H1 (cell line): ENCODE measurements around the gene NDUFB8. TPM values are rescaled to one million over a fixed set of nuclear protein-coding genes. Genes with fewer than 3 reads are reported as not detected.

Experiments
- CHD2 ChIP-seq: IDR thresholded peaks from 2 replicates; pipeline ENCODE4 v1.6.1; 2012; ENCODE audit warnings: low read length, improper control_type of control experiment
- EZH2 ChIP-seq: fragments of 200-600 bp; sonication (generic); IDR thresholded peaks from 2 replicates; pipeline ENCODE4 v1.7.1; 2012; ENCODE audit warnings: low read depth, mild to moderate bottlenecking, moderate library complexity, low read length, inconsistent platforms; ENCODE audit not compliant: severe bottlenecking
- FOSL1 ChIP-seq: IDR thresholded peaks from 2 replicates; pipeline ENCODE4 v1.6.1; 2011; ENCODE audit warnings: mild to moderate bottlenecking, low read depth, low read length, moderate library complexity; ENCODE audit not compliant: insufficient read depth
- GTF2F1 ChIP-seq: IDR thresholded peaks from 2 replicates; pipeline ENCODE4 v1.6.1; 2012; ENCODE audit warnings: low read depth, low read length, improper control_type of control experiment, borderline replicate concordance
- HDAC2 ChIP-seq, 2 experiments: fragments of 300-600 bp in 1 of 2; sonication (generic) in 1 of 2; IDR thresholded peaks; 2 replicates each; pipeline ENCODE4 v1.6.1; 2011 to 2012; ENCODE audit warnings: low read depth in 2 of 2, low read length in 2 of 2, mild to moderate bottlenecking in 2 of 2, moderate library complexity in 2 of 2, borderline replicate concordance in 1 of 2, inconsistent platforms in 1 of 2
- POU5F1 ChIP-seq: IDR thresholded peaks from 2 replicates; pipeline ENCODE4 v1.6.1; 2011; ENCODE audit warnings: low read depth, mild to moderate bottlenecking, low read length, moderate library complexity
- RBBP5 ChIP-seq: IDR thresholded peaks from 2 replicates; pipeline ENCODE4 v1.7.1; 2012; ENCODE audit warnings: low read depth, mild to moderate bottlenecking, inconsistent platforms, low read length, moderate library complexity, borderline replicate concordance
- SAP30 ChIP-seq: fragments of 300-600 bp; sonication (generic); IDR thresholded peaks from 2 replicates; pipeline ENCODE4 v1.7.1; 2012; ENCODE audit warnings: low read length, moderate library complexity, mild to moderate bottlenecking, inconsistent platforms; ENCODE audit not compliant: insufficient read depth, insufficient replicate concordance
- SIX5 ChIP-seq: IDR thresholded peaks from 2 replicates; pipeline ENCODE4 v1.6.1; 2011; ENCODE audit warnings: mild to moderate bottlenecking, low read depth, low read length
- SRF ChIP-seq: IDR thresholded peaks from 2 replicates; pipeline ENCODE4 v1.6.1; 2011; ENCODE audit warnings: mild to moderate bottlenecking, low read depth, low read length, moderate library complexity
- SUZ12 ChIP-seq: fragments of 200-600 bp; sonication (generic); IDR thresholded peaks from 2 replicates; pipeline ENCODE4 v1.6.1; 2012; ENCODE audit warnings: mild to moderate bottlenecking, inconsistent platforms, low read length, moderate library complexity, mixed read lengths
- polyA plus RNA-seq, 7 experiments: library from polyadenylated mRNA; depleted of rRNA in 3 of 7; stranded (reverse) in 5 of 7; unstranded in 2 of 7; fragments of >200 nt in 5 of 7; fragments of 200-250 nt in 2 of 7; gene quantifications; 1 replicate in 5 of 7; 2 replicates in 1 of 7; 4 replicates in 1 of 7; pipeline versions ENCODE4 v1.2.1 to v1.2.3, GENCODE V29; 2011 to 2013; ENCODE audit warnings: missing spikeins in 2 of 7, mixed read lengths in 2 of 7
- total RNA-seq: library from RNA; stranded (reverse); fragmentation: NEBNext Ultra II Directional; extraction: Animal tissue kit (Norgen Biotek cat#: 25700); gene quantifications from 2 replicates; pipeline ENCODE4 v1.2.1, GENCODE V29; 2021
- TF ChIP-seq, protein P1 (sequence below): IDR thresholded peaks from 2 replicates; pipeline ENCODE4 v1.6.1; 2011; ENCODE audit warnings: low read depth, mild to moderate bottlenecking, low read length; ENCODE audit not compliant: insufficient read depth

NDUFB8 gene
- total and polyA plus RNA-seq, 2 of the 8 experiments (the other 6 are each of a cell fraction or from before 2014, with no cell fraction given): 175 to 455 TPM

DNA sequence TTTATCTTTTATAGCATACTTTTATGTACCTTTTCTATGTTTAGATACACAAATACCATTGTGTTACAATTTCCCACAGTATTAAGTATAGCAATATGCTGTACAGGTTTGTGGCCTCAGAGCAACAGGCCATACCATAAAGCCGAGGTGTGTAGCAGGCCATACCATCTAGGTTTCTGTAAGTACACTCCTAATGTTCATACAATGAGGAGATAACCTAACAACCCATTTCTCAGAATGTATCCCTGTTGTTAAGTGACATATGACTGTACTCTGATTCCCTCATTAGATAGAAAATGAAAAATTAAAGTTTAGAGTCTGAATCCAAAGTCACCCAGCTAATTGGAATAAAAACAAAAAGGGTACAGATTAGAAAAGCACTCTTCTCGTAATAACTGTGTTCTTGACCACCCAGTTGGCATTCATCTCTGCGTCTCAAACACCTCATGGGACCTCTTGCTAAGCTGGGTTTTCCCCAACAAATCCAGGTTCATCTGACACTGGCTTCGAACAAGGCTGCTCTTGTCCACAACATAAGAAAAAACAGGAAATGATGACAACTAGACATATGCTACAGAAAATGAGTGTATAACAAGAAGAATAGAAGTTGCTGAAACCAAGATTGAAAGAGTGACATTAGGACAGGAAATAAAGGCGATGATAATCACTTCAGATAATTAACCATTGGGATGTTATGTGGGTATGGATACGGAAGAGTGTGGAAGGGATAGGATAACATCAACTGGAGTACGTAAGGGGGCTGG lies 1.4 kb downstream of the NDUFB8 start (continued):
- no peak for TF ChIP-seq FOSL1
- TF ChIP-seq EZH2: no peak
- TF ChIP-seq SIX5: no peak
- TF ChIP-seq SRF: no peak
- no peak for TF ChIP-seq SAP30
- no peak for TF ChIP-seq POU5F1
- no peak for TF ChIP-seq GTF2F1
- no peak for TF ChIP-seq RBBP5
- no peak for TF ChIP-seq SUZ12
- TF ChIP-seq, protein P1, sequence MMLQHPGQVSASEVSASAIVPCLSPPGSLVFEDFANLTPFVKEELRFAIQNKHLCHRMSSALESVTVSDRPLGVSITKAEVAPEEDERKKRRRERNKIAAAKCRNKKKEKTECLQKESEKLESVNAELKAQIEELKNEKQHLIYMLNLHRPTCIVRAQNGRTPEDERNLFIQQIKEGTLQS: no peak
- TF ChIP-seq CHD2: no peak
- TF ChIP-seq HDAC2 (IDR thresholded peaks at IDR 0.05; ENCODE audit: borderline replicate concordance in 1 of 2, low read depth in 2 of 2, low read length in 2 of 2): no peak
